HEK293T (cell line): Measurements from ENCODE around the gene STPG1.

ENCODE experiments used
- ARNT ChIP-seq: fragments of 450-650 bp; IDR thresholded peaks from 2 replicates; pipeline ENCODE4 v1.6.1; 2017; ENCODE audit warnings: mild to moderate bottlenecking
- FOXM1 ChIP-seq: fragments of 450-650 bp; IDR thresholded peaks from 2 replicates; pipeline ENCODE4 v1.6.1; 2017; ENCODE audit warnings: mild to moderate bottlenecking, borderline replicate concordance
- HDGF ChIP-seq: fragments of 450-650 bp; IDR thresholded peaks from 2 replicates; pipeline ENCODE4 v1.6.1; 2017; ENCODE audit warnings: antibody characterized with exemption, borderline replicate concordance

GRCh38 chr1:24321126-24321525 lies 92.5 kb downstream of the STPG1 start:
- TF ChIP-seq ARNT (no peak), FOXM1 (no peak), HDGF (no peak)
